ENCODE data around the gene TRERF1.
A peak's percentile ranks its signal among the peaks of the same experiment; 100 is the strongest.

The TRERF1 gene

GRCh38 chr6:42236030-42236429 lies 215.7 kb downstream of the TRERF1 start:
- no peak for DNase-seq (ENCODE audit: low read depth)
- no peak for TF ChIP-seq CTCF (IDR thresholded peaks at IDR 0.05; ENCODE audit: control insufficient read depth, extremely low read depth, insufficient read depth)
- no peak overlapping the region for H3K4me3 ChIP-seq (ENCODE audit: low read depth, low read length)

GRCh38 chr6:42232035-42232434 lies 219.7 kb downstream of the TRERF1 start:
- no peak for TF ChIP-seq CTCF (IDR thresholded peaks at IDR 0.05; ENCODE audit: control insufficient read depth, extremely low read depth, insufficient read depth)
- no peak overlapping the region for H3K4me3 ChIP-seq (ENCODE audit: low read depth, low read length)
- DNase-seq (ENCODE audit: low read depth): no peak

- H3K4me3 ChIP-seq (ENCODE audit: low read depth, low read length): no peak overlapping the region
- peak; percentile 29; the same call in 1 of the 2 replicates for TF ChIP-seq CTCF (IDR thresholded peaks at IDR 0.05; ENCODE audit: control insufficient read depth, extremely low read depth, insufficient read depth)
- DNase-seq (ENCODE audit: low read depth): no peak
Measured at GRCh38 chr6:42230345-42231321, 221.1 kb downstream of the TRERF1 start.

DNA sequence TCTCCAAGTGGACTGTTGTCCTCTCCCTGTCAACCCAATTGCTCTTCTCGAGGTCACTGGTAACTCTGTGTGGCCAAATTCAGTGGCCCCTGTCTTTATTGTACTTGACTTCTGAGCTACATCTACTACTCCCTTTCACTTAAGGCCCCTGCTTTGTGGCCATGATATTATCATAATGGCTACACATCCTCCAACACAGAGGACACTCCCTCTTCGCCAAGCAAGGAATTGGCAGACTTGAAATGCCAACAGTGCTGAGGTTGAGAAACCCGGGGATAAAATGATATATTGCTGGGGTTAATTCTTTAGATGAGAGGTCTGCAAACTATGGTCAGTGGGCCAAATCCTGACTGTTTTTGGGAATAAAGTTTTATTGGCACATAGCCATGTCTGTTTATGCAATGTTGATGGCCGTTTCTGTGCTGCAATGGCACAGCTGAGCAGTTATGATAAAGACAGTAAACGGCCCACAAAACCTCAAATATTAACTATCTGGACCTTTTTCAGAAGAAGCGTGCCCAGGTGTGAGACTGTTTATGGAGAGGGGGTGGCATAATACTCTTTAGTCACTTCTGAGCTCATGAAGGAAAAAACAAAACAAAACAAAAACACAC lies 222.1 kb downstream of the TRERF1 start:
- no peak overlapping the region for H3K4me3 ChIP-seq (ENCODE audit: low read depth, low read length)
- DNase-seq (ENCODE audit: low read depth): no peak
- no peak for TF ChIP-seq CTCF (IDR thresholded peaks at IDR 0.05; ENCODE audit: control insufficient read depth, extremely low read depth, insufficient read depth)

- H3K4me3 ChIP-seq (ENCODE audit: low read depth, low read length): no peak overlapping the region
- no peak for TF ChIP-seq CTCF (IDR thresholded peaks at IDR 0.05; ENCODE audit: control insufficient read depth, extremely low read depth, insufficient read depth)
- DNase-seq (ENCODE audit: low read depth): no peak
Measured at GRCh38 chr6:42228305-42228704, 223.4 kb downstream of the TRERF1 start.

- DNase-seq (ENCODE audit: low read depth): no peak
- H3K4me3 ChIP-seq (ENCODE audit: low read depth, low read length): no peak overlapping the region
- TF ChIP-seq CTCF (IDR thresholded peaks at IDR 0.05; ENCODE audit: control insufficient read depth, extremely low read depth, insufficient read depth): no peak
Measured at GRCh38 chr6:42227173-42227850, 224.4 kb downstream of the TRERF1 start.
